ENCODE results near the gene N4BP3.
"Not testable (repeated sequence)": the region's sequence is repeated elsewhere in the genome, so short reads cannot be mapped to it uniquely, and the experiment has no call there.

N4BP3 gene

DNA sequence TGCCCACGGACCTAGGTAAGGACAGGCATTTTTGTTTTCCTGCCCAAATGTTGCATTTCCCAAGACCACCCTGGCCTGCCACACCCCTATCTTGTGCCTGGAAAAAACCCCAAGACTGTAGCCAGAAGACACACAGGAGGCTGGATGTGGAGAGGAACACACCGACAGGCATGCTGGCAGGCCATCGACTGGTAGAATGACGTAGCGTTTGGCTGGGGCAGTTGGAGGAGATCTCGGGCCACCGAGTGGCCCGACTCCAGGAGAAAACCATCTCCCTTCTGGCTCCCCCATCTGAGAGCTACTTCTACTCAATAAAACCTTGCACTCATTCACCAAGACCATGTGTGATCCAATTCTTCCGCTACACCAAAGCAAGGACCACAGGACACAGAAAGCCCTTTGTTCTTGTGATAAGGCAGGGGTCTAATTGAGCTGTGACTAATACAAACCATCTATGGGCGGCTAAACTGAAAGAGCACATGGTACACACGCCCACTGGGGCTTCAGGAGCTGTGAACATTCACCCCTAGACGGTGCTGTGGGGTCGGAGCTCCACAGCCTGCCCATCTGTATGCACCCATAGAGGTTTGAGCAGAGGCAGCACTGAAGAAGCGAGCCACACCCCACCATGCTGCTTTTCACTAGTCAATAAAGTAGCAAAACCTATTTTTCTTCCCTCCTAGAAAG, 38.9 kb upstream of the N4BP3 start:
- no peak overlapping the region for H3K4me3 ChIP-seq (replicated peaks; ENCODE audit: low read depth, low read length)
- no peak for DNase-seq (ENCODE audit: extremely low read depth, low read depth)
- TF ChIP-seq, protein P1, sequence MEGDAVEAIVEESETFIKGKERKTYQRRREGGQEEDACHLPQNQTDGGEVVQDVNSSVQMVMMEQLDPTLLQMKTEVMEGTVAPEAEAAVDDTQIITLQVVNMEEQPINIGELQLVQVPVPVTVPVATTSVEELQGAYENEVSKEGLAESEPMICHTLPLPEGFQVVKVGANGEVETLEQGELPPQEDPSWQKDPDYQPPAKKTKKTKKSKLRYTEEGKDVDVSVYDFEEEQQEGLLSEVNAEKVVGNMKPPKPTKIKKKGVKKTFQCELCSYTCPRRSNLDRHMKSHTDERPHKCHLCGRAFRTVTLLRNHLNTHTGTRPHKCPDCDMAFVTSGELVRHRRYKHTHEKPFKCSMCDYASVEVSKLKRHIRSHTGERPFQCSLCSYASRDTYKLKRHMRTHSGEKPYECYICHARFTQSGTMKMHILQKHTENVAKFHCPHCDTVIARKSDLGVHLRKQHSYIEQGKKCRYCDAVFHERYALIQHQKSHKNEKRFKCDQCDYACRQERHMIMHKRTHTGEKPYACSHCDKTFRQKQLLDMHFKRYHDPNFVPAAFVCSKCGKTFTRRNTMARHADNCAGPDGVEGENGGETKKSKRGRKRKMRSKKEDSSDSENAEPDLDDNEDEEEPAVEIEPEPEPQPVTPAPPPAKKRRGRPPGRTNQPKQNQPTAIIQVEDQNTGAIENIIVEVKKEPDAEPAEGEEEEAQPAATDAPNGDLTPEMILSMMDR (IDR thresholded peaks at IDR 0.05; ENCODE audit: low read depth, low read length, missing control alignments) = peak; percentile 16

DNA sequence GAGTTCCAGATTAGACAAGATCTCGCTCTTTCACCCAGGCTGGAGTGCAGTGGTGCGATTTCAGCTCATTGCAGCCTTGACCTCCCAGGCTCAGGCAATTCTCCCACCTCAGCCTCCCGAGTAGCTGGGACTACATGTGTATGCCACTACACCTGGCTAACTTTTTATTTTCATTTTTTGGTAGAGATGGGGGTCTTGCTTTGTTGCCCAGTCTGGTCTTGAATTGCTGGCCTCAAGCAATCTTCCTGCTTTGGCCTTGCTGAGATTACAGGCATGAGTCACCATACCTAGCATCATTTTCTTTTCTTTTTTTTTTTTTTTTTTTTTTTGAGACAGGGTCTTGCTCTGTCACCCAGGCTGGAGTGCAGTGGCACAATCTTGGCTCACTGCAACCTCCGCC, 36.4 kb upstream of the N4BP3 start:
- H3K4me3 ChIP-seq (replicated peaks; ENCODE audit: low read depth, low read length); DNase-seq (ENCODE audit: extremely low read depth, low read depth): not testable (repeated sequence)

DNA sequence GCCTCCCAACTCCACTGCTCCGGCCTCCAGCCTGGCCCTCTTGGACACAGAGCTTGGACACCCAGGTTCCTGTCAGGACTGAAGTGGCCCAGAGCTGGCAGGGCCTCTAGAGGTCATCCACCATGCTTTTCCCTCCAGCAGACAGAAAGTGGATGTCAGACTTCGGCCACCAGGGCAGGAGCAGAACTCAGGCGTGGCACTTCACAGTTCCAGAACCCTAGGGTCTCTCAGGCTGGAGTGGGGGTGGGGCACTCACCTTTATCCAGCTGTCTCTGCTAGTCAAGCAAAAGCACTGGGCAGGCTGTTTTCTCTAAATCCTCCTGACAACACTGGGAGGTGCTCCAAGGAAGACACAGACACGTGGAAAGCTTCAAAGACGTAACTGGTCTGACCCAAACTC, 35.6 kb upstream of the N4BP3 start:
- TF ChIP-seq, protein P1 (IDR thresholded peaks at IDR 0.05; ENCODE audit: low read depth, low read length, missing control alignments) = no peak
- no peak overlapping the region for H3K4me3 ChIP-seq (replicated peaks; ENCODE audit: low read depth, low read length)
- no peak for DNase-seq (ENCODE audit: extremely low read depth, low read depth)

DNA sequence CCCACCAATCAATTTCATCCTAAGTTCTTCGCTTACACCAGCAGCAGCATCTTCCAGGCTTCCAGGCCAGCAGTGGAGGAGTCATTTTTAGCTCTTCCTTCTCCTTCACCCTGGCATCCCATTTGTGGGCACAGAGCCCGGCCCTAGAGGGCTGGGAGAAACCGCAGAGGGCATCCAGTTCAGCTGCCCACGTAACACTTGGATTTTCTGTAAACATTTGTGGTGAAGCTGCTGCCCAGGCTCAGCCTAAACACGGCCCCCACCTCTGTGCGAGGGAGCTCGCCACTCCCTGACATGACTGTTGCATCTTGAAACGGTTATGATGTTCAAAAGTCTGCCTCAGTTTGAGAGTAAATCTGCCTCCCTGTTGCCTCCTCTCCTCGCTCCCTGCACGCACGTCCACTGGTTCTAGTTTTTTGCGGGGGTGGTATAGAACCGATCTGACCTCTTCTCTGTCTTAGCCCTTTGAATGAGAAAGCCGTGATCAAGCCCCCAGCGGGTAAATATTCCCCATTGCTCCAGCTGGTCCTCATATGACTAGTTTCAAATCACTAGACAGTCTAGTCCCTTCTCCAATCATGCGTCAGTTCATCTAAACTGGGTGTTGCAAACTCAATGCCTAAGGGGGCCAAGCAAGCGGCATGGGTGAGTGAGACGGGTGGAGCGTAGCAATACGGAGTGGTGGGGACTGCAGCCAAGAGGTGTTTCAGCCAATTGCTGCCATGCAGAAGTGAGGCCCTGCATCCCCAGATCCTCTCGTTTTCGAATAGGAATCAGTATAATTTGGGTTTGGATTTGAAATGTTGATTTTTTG, 34.9 kb upstream of the N4BP3 start:
- peak; percentile 88 for DNase-seq (ENCODE audit: extremely low read depth, low read depth)
- TF ChIP-seq, protein P1 (IDR thresholded peaks at IDR 0.05; ENCODE audit: low read depth, low read length, missing control alignments) = no peak
- no peak overlapping the region for H3K4me3 ChIP-seq (replicated peaks; ENCODE audit: low read depth, low read length)

DNA sequence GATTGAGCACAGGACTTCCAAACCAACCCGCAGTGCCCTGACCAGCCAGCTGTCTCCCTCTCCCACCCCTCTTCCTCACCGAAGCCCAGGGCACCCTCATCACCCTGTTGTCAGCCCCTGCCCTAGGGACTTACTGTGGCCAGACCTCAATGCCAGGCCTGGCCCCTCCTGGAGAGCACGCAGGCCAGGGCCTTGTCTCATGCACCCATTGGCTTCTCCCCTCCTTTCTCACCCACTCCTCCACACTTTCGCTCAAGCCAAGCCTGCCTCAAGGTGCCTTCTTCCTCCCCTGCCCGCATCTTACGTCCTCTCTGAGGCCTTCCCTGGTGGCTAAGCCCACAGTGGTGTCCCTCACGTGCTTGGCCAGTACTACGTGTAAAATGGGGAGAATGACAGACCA, 33.3 kb upstream of the N4BP3 start:
- H3K4me3 ChIP-seq (replicated peaks; ENCODE audit: low read depth, low read length) = no peak overlapping the region
- TF ChIP-seq, protein P1 (IDR thresholded peaks at IDR 0.05; ENCODE audit: low read depth, low read length, missing control alignments) = no peak
- DNase-seq (ENCODE audit: extremely low read depth, low read depth) = no peak

DNA sequence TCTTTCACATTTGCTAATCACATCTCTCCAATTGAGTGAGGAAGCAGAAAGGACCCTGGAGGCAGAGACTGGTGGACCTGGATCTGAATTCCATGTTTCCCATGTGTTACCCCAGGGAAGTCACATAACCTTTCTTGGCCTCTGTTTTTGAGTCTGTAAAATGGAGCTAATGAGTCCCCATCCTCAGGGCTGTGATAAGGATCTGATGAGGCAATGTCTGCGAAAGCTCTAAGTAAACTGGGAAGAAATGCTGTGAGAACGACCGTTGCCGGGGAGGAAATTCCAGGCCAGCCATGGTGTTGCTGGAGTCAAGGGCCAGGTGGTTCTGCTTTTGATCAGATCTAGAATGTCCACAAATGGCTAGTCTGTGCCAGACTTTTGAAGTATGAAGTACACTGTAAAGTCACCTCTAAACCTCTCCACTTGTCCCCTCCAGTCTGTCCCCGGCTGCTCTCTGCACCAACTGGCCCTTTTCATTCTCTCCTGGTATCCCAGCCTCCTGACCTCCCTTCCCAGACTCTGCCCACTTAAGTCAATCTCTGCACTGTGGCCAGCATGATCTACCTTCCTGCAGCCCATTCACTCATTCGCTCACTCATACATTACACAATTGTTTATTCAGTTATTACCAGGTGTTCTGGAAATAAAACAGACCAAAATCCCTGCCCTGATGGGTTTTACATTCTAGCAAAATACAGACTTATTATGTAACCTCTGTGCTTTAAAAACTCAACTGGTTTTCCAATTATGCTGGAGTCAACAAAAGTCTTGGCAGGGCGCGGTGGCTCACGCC, 32.5 kb upstream of the N4BP3 start:
- TF ChIP-seq, protein P1 (IDR thresholded peaks at IDR 0.05; ENCODE audit: low read depth, low read length, missing control alignments) = no peak

More for the DNA sequence above, 32.5 kb upstream of the N4BP3 start:
- no peak for DNase-seq (ENCODE audit: extremely low read depth, low read depth)
- no peak overlapping the region for H3K4me3 ChIP-seq (replicated peaks; ENCODE audit: low read depth, low read length)

Measured in HFF-Myc (cell line).